Astrocyte of the hippocampus (primary cell): ENCODE measurements around the gene SLC4A1AP.

Experiments
- DNase-seq: peaks from one replicate; pipeline ENCODE4 v3.0.0; 2011; ENCODE audit warnings: low read depth, low spot score

The SLC4A1AP gene

GRCh38 chr2:27720004-27720551 lies 56.4 kb downstream of the SLC4A1AP start:
- peak; percentile 94 for DNase-seq

- DNase-seq, result no peak
These were observed 57.6 kb downstream of the SLC4A1AP start for GRCh38 chr2:27721335-27721734.

GRCh38 chr2:27721884-27722485 lies 58.3 kb downstream of the SLC4A1AP start:
- DNase-seq, result no peak

- DNase-seq, result peak; percentile 85
These were observed 59.9 kb downstream of the SLC4A1AP start for GRCh38 chr2:27723372-27724144.

GRCh38 chr2:27724191-27724590 lies 60.5 kb downstream of the SLC4A1AP start:
- no peak for DNase-seq

GRCh38 chr2:27724905-27725701 lies 61.4 kb downstream of the SLC4A1AP start:
- peak; percentile 84 for DNase-seq

- DNase-seq, result no peak
These were observed 63.6 kb downstream of the SLC4A1AP start for GRCh38 chr2:27727257-27727656.

- DNase-seq, result no peak
These were observed 64.6 kb downstream of the SLC4A1AP start for GRCh38 chr2:27728081-27728858.

- DNase-seq, result no peak
These were observed 65.5 kb downstream of the SLC4A1AP start for GRCh38 chr2:27729198-27729597.

- no peak for DNase-seq
These were observed 65.9 kb downstream of the SLC4A1AP start for GRCh38 chr2:27729614-27730013.

GRCh38 chr2:27730261-27730662 lies 66.6 kb downstream of the SLC4A1AP start:
- DNase-seq, result no peak

- DNase-seq, result no peak
These were observed 67.4 kb downstream of the SLC4A1AP start for GRCh38 chr2:27730980-27731691.

GRCh38 chr2:27734305-27734704 lies 70.6 kb downstream of the SLC4A1AP start:
- no peak for DNase-seq

GRCh38 chr2:27735263-27735904 lies 71.7 kb downstream of the SLC4A1AP start:
- DNase-seq, result peak; percentile 76

- DNase-seq, result peak; percentile 50
These were observed 72.6 kb downstream of the SLC4A1AP start for GRCh38 chr2:27736031-27736889.

- no peak for DNase-seq
These were observed 73.2 kb downstream of the SLC4A1AP start for GRCh38 chr2:27736890-27737204.

GRCh38 chr2:27737676-27738348 lies 74.1 kb downstream of the SLC4A1AP start:
- no peak for DNase-seq

- DNase-seq, result no peak
These were observed 74.8 kb downstream of the SLC4A1AP start for GRCh38 chr2:27738349-27739057.
